Activated naive CD8-positive, alpha-beta T cell treated with anti-CD3 and anti-CD28 coated beads for 36 hours (primary cell): ENCODE measurements around the gene SHQ1. TPM values are rescaled to one million over a fixed set of nuclear protein-coding genes. Genes with fewer than 3 reads are reported as not detected.
A peak's percentile ranks its signal among the peaks of the same experiment; 100 is the strongest.
"Not testable (repeated sequence)": the region's sequence is repeated elsewhere in the genome, so short reads cannot be mapped to it uniquely, and the experiment has no call there.

Experiments
- DNase-seq: peaks from one replicate; pipeline ENCODE4 v3.0.0; 2021
- H3K27ac Mint-ChIP-seq: one replicate; pipeline ENCODE4 v1.8.0; 2022; ENCODE audit warnings: mild to moderate bottlenecking, moderate library complexity, mixed read lengths
- H3K27me3 Mint-ChIP-seq: one replicate; pipeline ENCODE4 v1.8.0; 2022; ENCODE audit warnings: mild to moderate bottlenecking, mixed read lengths
- H3K36me3 Mint-ChIP-seq: one replicate; pipeline ENCODE4 v1.8.0; 2021; ENCODE audit warnings: mild to moderate bottlenecking, mixed read lengths
- H3K4me1 Mint-ChIP-seq: one replicate; pipeline ENCODE4 v1.8.0; 2021; ENCODE audit warnings: mixed read lengths
- H3K4me3 Mint-ChIP-seq: one replicate; pipeline ENCODE4 v1.8.0; 2022; ENCODE audit warnings: mild to moderate bottlenecking, moderate library complexity, mixed read lengths
- H3K9me3 Mint-ChIP-seq: one replicate; pipeline ENCODE4 v1.8.0; 2022; ENCODE audit warnings: mixed read lengths
- total RNA-seq, 2 experiments: library from RNA; stranded (reverse); gene quantifications; one replicate each; pipeline ENCODE4 v1.2.3, GENCODE V29; 2021

The SHQ1 gene
- total RNA-seq, 2 experiments from 2014 or later: 38.9 to 40.0 TPM

DNA sequence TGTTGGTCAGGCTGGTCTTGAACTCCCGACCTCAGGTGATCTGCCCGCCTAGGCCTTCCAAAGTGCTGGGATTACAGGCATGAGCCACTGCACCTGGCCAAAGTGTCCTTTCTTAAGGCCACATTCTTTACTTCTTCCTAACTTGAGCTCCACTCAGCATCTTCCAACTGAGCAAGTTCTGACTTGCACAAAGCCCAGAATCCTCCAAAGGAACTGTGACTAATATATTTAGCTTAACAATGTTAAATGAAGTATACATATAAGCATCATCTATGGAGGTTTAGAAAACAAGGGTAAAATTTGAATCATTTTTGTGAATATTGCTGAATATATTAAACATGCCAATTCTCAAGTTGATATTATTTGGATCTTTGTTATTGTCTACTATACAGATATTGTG is 93.7 kb downstream of the SHQ1 start:
- Mint-ChIP-seq H3K4me1 (peaks cover 46% of the 10 kb centered on the region), H3K36me3 (peaks cover 64% of the 10 kb centered on the region), H3K9me3 (peaks cover 2% of the 10 kb centered on the region), H3K4me3 (no peak overlapping the region), H3K27ac (peak overlapping the region; percentile 20), H3K27me3 (no peaks in the 10 kb centered on the region)
- no peak for DNase-seq

DNA sequence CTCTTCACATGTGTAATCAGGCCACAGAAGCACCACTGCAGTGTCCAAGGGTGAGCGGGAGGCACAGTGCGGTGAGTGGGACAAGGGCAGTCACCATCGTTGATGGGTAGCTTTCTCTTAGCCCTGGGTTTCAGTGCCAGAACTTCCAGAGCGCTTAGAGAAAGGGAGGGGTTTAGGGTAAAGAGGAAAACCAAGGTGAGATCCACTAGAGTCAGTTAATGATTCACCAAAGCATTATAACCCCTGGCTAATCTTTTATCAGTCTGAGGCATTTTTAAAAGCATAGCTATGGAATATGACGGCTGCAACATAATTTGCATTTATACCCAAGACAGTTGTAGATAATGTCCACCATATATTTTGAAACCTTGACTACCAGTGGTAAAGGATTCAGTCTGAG is 94.8 kb downstream of the SHQ1 start:
- H3K4me1 Mint-ChIP-seq: peaks cover 53% of the 10 kb centered on the region
- no peaks in the 10 kb centered on the region for H3K27me3 Mint-ChIP-seq
- DNase-seq: no peak
- H3K36me3 Mint-ChIP-seq: peaks cover 68% of the 10 kb centered on the region
- H3K27ac Mint-ChIP-seq: no peak overlapping the region
- no peak overlapping the region for H3K4me3 Mint-ChIP-seq
- H3K9me3 Mint-ChIP-seq: peaks cover 2% of the 10 kb centered on the region

- H3K36me3 Mint-ChIP-seq: peaks cover 60% of the 10 kb centered on the region
These were observed 97.8 kb downstream of the SHQ1 start for GRCh38 chr3:72750405-72750965.

DNA sequence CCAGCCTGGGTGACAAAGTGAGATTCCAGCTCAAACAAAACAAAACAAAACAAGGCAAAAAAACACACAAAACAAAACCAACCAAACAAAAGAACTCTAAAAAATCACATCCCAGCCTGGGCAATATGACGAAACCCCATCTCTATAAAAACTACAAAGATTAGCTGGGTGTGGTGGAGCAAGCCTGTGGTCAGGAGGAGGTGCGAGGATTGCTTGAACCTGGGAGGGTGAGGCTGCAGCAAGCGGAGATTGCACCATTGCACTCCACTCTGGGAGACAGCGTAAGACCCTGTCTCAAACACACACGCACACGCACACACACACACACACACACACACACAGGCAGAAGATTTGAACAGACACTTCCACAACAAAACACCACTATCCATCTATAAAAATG is 99.6 kb downstream of the SHQ1 start:
- DNase-seq: no peak
- no peaks in the 10 kb centered on the region for H3K27me3 Mint-ChIP-seq
- H3K36me3 Mint-ChIP-seq: peaks cover 50% of the 10 kb centered on the region
- H3K4me3 Mint-ChIP-seq: no peak overlapping the region
- no peaks in the 10 kb centered on the region for H3K9me3 Mint-ChIP-seq
- H3K4me1 Mint-ChIP-seq: peaks cover 22% of the 10 kb centered on the region
- H3K27ac Mint-ChIP-seq: no peak overlapping the region

More at GRCh38 chr3:72750405-72750965, 97.8 kb downstream of the SHQ1 start:
- DNase-seq: no peak
- peaks cover 33% of the 10 kb centered on the region for H3K4me1 Mint-ChIP-seq
- no peaks in the 10 kb centered on the region for H3K9me3 Mint-ChIP-seq
- no peak overlapping the region for H3K27ac Mint-ChIP-seq
- no peaks in the 10 kb centered on the region for H3K27me3 Mint-ChIP-seq
- no peak overlapping the region for H3K4me3 Mint-ChIP-seq

GRCh38 chr3:72746430-72747411 is 101.5 kb downstream of the SHQ1 start:
- Mint-ChIP-seq H3K4me1 (peaks cover 22% of the 10 kb centered on the region), H3K27ac (no peak overlapping the region), H3K27me3 (no peaks in the 10 kb centered on the region), H3K4me3 (no peak overlapping the region), H3K9me3 (no peaks in the 10 kb centered on the region), H3K36me3 (peaks cover 33% of the 10 kb centered on the region)
- DNase-seq: no peak

- Mint-ChIP-seq H3K4me3 (no peak overlapping the region), H3K36me3 (peaks cover 32% of the 10 kb centered on the region), H3K27me3 (no peaks in the 10 kb centered on the region), H3K9me3 (no peaks in the 10 kb centered on the region), H3K27ac (no peak overlapping the region), H3K4me1 (peaks cover 25% of the 10 kb centered on the region)
- no peak for DNase-seq
These were observed 102.9 kb downstream of the SHQ1 start for GRCh38 chr3:72745146-72745999.

- Mint-ChIP-seq H3K27me3 (no peaks in the 10 kb centered on the region), H3K4me3 (no peak overlapping the region), H3K4me1 (peaks cover 20% of the 10 kb centered on the region), H3K36me3 (peaks cover 21% of the 10 kb centered on the region), H3K27ac (no peak overlapping the region), H3K9me3 (no peaks in the 10 kb centered on the region)
- no peak for DNase-seq
These were observed 103.9 kb downstream of the SHQ1 start for GRCh38 chr3:72744330-72744729.

DNA sequence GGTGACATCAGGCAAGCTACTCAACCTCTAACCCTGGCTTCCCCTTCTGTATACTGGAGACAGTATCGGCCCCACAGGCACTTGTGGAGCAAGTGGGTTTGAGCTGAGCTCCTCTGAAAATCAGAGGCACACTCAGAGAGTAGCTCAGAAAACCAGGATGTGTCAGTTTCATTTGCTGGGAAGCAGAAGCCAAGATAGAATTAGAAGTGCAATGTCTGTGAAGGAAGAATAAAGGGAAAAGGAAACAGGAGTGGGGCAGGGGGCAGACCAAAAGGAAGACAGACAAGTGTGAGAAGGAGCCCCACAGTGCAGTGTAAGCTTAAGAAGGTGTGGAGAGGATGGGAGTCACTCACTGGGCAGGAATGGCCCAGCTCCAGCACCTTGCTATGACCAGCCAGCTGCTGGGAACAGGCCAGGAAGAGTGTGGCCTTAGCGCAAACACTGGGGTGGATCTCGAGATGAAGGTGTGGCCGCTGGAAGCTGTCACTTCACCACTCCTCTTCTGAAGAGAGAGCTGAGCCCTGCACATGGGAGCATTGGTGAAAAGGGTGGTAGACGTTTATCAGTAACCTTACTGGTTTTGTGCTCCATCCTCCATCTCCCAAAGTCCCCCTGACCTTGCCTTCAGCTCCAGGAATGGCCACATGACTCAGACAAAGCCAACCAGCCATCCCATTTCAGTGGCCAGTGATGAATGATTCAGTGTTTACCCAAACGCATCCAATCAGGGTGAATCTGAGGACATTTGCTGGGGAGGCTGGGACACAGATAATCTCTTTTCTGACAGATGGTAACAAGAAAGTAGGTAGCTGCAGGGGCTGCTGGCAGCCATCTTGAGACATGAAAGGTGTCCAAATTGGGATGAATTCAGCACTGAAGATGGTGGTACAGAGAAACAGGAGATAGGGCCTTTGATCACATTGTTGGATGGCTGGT is 108.4 kb downstream of the SHQ1 start:
- DNase-seq: no peak

DNA sequence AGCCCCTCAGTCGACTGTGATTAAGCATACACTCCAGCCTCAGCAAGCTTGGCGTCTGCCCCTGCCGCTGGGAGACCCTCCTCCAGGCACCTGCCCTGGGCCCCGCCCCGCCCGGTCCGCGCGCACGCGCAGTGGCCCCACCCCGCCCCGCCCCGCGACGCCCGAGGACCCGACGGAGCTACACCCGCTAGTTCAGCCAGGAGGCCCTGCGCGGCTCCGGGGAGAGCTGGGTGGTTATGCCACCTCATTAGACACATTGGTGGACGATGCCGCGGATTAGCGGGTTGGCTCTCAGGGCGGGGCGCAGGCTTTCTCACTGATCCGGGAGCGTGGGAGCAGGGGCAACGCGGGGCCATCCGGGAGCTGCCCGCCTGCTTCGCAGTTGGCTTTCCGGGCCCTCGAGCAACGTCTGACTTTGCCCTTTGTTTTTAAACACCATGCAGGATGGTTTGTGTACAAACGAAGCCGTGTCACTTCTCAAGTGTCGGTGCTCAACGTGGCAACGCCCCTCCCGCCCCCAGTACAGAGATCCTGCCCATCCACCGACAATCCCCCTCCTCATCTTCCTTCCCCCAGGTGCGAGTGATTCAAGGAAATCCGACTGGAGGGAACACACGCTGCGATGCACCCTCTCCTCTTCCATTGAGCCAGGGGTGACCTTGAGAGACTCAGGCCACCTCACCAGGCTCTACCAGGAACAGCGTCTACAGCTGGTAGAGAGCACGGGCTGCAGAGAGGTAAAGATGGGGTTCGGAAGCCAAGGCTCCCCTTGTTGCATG is 109.3 kb downstream of the SHQ1 start:
- peak overlapping the region; percentile 73 for H3K27ac Mint-ChIP-seq
- no peaks in the 10 kb centered on the region for H3K27me3 Mint-ChIP-seq
- peaks cover 5% of the 10 kb centered on the region for H3K9me3 Mint-ChIP-seq
- H3K4me3 Mint-ChIP-seq: peak overlapping the region; percentile 81
- DNase-seq: peak; percentile 74
- H3K36me3 Mint-ChIP-seq: peaks cover 5% of the 10 kb centered on the region
- peaks cover 22% of the 10 kb centered on the region for H3K4me1 Mint-ChIP-seq

More for the DNA sequence above, 108.4 kb downstream of the SHQ1 start:
- peak overlapping the region; percentile 81 for H3K4me3 Mint-ChIP-seq
- H3K4me1 Mint-ChIP-seq: peaks cover 22% of the 10 kb centered on the region
- H3K27ac Mint-ChIP-seq: no peak overlapping the region
- H3K36me3 Mint-ChIP-seq: peaks cover 5% of the 10 kb centered on the region
- no peaks in the 10 kb centered on the region for H3K27me3 Mint-ChIP-seq
- peaks cover under 1% of the 10 kb centered on the region for H3K9me3 Mint-ChIP-seq

DNA sequence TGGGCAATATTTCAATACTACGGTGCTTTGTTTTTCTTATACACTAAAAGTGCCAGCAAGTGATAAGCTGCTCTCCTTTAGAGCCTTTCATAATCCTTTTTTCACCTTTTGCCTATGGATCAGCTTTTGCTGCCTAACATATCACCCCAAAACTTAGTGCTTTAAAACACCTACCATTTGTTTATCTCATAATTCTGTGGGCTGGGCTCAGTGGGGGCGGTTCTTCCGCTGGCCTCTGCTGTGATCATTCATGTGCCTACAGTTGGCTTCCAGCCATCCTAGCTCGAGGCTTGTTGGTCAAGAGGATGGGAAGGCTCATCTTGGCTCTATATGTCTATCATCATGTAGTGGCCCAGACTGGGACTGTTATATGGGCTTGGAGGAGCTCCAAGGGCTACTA is 113.2 kb downstream of the SHQ1 start:
- H3K36me3 Mint-ChIP-seq, H3K27me3 Mint-ChIP-seq, DNase-seq, H3K27ac Mint-ChIP-seq, H3K4me3 Mint-ChIP-seq: not testable (repeated sequence)
- peaks cover 17% of the 10 kb centered on the region for H3K4me1 Mint-ChIP-seq
- H3K9me3 Mint-ChIP-seq: peaks cover 11% of the 10 kb centered on the region

- no peak overlapping the region for H3K4me3 Mint-ChIP-seq
- H3K4me1 Mint-ChIP-seq: peaks cover 8% of the 10 kb centered on the region
- H3K9me3 Mint-ChIP-seq: peaks cover 11% of the 10 kb centered on the region
These were observed 114.6 kb downstream of the SHQ1 start for GRCh38 chr3:72733676-72734075.

GRCh38 chr3:72732666-72733345 is 115.4 kb downstream of the SHQ1 start:
- DNase-seq, H3K36me3 Mint-ChIP-seq, H3K4me1 Mint-ChIP-seq, H3K27me3 Mint-ChIP-seq, H3K27ac Mint-ChIP-seq, H3K4me3 Mint-ChIP-seq: not testable (repeated sequence)
- peaks cover 11% of the 10 kb centered on the region for H3K9me3 Mint-ChIP-seq

More at GRCh38 chr3:72733676-72734075, 114.6 kb downstream of the SHQ1 start:
- no peaks in the 10 kb centered on the region for H3K27me3 Mint-ChIP-seq
- H3K36me3 Mint-ChIP-seq: peaks cover 8% of the 10 kb centered on the region
- H3K27ac Mint-ChIP-seq: no peak overlapping the region
- DNase-seq: no peak

DNA sequence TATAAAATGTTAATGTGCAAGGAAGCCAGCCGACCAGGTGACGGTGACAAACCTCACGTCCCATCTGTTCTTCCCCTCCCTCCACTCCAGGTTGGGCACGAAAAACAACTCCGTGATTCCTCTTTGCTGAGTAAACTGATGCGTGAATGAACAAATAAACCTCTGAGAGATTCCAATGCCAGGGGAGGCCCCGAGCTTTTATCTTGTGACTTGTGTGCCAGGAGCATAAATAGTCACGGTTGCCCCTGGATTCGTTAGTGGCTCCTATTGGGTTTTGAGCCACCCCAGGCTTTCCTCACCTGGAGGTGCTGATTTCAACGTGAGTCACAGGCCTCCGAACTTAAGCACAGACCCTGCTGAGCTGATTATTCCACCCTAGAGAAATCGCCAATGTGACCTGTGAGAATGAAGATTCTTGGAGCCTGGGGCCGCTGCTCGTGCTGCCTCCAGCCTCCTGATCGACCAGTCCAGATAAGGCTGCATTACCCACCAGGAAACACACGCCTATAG is 119.2 kb downstream of the SHQ1 start:
- no peak overlapping the region for H3K27ac Mint-ChIP-seq
- no peak overlapping the region for H3K4me3 Mint-ChIP-seq
- peaks cover 4% of the 10 kb centered on the region for H3K4me1 Mint-ChIP-seq
- peaks cover 10% of the 10 kb centered on the region for H3K36me3 Mint-ChIP-seq
- DNase-seq: no peak
- H3K27me3 Mint-ChIP-seq: no peaks in the 10 kb centered on the region
- peaks cover 6% of the 10 kb centered on the region for H3K9me3 Mint-ChIP-seq
